Activated naive CD8-positive, alpha-beta T cell treated with anti-CD3 and anti-CD28 coated beads for 36 hours (primary cell): ENCODE results near the gene ATF5. TPM values are rescaled to one million over a fixed set of nuclear protein-coding genes. Genes with fewer than 3 reads are reported as not detected.

Experiments
- total RNA-seq, 2 experiments: library from RNA; stranded (reverse); gene quantifications; one replicate each; pipeline ENCODE4 v1.2.3, GENCODE V29; 2021

ATF5 gene
- total RNA-seq, 2 experiments from 2014 or later = 23.4 to 25.4 TPM

Other genes with a start within 250 kb of the ATF5 start
- gene ADM5, start 239.6 kb upstream of the ATF5 start, total RNA-seq = 10 to 100 TPM in 1 of 2 experiments, 1 to 10 TPM in 1; 9.5 to 12.0 TPM
- 1 to 10 TPM in 1 of 2 experiments, under 1 TPM in 1; 0.89 to 1.1 TPM for gene CPT1C, start 238.1 kb upstream of the ATF5 start, total RNA-seq
- gene TSKS, start 165.9 kb upstream of the ATF5 start, total RNA-seq = under 1 TPM; 0.58 to 0.72 TPM
- gene AP2A1, start 162.2 kb upstream of the ATF5 start, total RNA-seq = 10 to 100 TPM; 83.0 to 83.2 TPM
- gene FUZ, start 115.9 kb upstream of the ATF5 start, total RNA-seq = 10 to 100 TPM; 28.7 to 30.9 TPM
- gene MED25, start 110.9 kb upstream of the ATF5 start, total RNA-seq = 10 to 100 TPM; 41.6 to 44.8 TPM
- 10 to 100 TPM; 73.9 to 76.4 TPM for gene PTOV1, start 78.0 kb upstream of the ATF5 start, total RNA-seq
- gene PNKP, start 61.6 kb upstream of the ATF5 start, total RNA-seq = 100 to 1,000 TPM in 1 of 2 experiments, 10 to 100 TPM in 1; 78.9 to 143 TPM
- 10 to 100 TPM; 21.0 to 22.7 TPM for gene AKT1S1, start 51.9 kb upstream of the ATF5 start, total RNA-seq
- gene TBC1D17, start 51.5 kb upstream of the ATF5 start, total RNA-seq = 10 to 100 TPM; 22.6 to 24.0 TPM
- 1 to 10 TPM; 2.3 to 2.9 TPM for gene IL4I1, start 32.3 kb upstream of the ATF5 start, total RNA-seq
- 100 to 1,000 TPM; 164 to 179 TPM for gene NUP62, start 299 bp downstream of the ATF5 start, total RNA-seq
- gene SIGLEC11, start 32.0 kb downstream of the ATF5 start, total RNA-seq = not detected
- 10 to 100 TPM; 43.1 to 48.8 TPM for gene VRK3, start 96.2 kb downstream of the ATF5 start, total RNA-seq
- gene ZNF473, start 96.8 kb downstream of the ATF5 start, total RNA-seq = 1 to 10 TPM; 8.1 to 9.1 TPM
- gene IZUMO2, start 234.1 kb downstream of the ATF5 start, total RNA-seq = not detected